Lung (tissue), 16 donors: Measurements from ENCODE around the gene PCYT2. TPM values are rescaled to one million over a fixed set of nuclear protein-coding genes. Genes with fewer than 3 reads are reported as not detected.
A peak's percentile ranks its signal among the peaks of the same experiment; 100 is the strongest.

Experiments used
- ATAC-seq: fragments of 200-7000 bp; cut with Tn5 transposase; one replicate; pipeline ENCODE4 v1.9.1; 2020; ENCODE audit warnings: moderate number of reproducible peaks; ENCODE audit not compliant: insufficient read depth, low FRiP score
- DNase-seq, 3 donors: peaks; one replicate each; pipeline ENCODE4 v3.0.0-alpha.2; 2013 to 2017
- H3K27ac ChIP-seq, 2 donors: one replicate each; pipeline ENCODE4 v1.5.1; 2013; ENCODE audit warnings: mild to moderate bottlenecking in 2 of 2, moderate library complexity in 2 of 2, control low read depth in 1 of 2, inconsistent platforms in 1 of 2, low read depth in 1 of 2, low read length in 1 of 2
- H3K27me3 ChIP-seq, 3 donors: one replicate each; pipeline ENCODE4 v1.5.1; 2013; ENCODE audit warnings: low read length in 2 of 3; ENCODE audit not compliant: control insufficient read depth in 3 of 3, insufficient read depth in 3 of 3
- H3K36me3 ChIP-seq, 4 donors: one replicate each; pipeline ENCODE4 v1.5.1; 2013; ENCODE audit warnings: low read length in 4 of 4, mild to moderate bottlenecking in 1 of 4, moderate library complexity in 1 of 4; ENCODE audit not compliant: control insufficient read depth in 4 of 4, insufficient read depth in 4 of 4
- H3K4me1 ChIP-seq, 5 donors: one replicate each; pipeline ENCODE4 v1.5.1; 2013; ENCODE audit warnings: low read length in 5 of 5, mild to moderate bottlenecking in 2 of 5, moderate library complexity in 1 of 5; ENCODE audit not compliant: control insufficient read depth in 5 of 5, insufficient read depth in 5 of 5
- H3K4me3 ChIP-seq: one replicate; pipeline ENCODE4 v1.5.1; 2013; ENCODE audit warnings: mild to moderate bottlenecking, control low read depth, moderate library complexity
- H3K9ac ChIP-seq, 2 donors: one replicate each; pipeline ENCODE4 v1.5.1; 2013; ENCODE audit warnings: low read length in 2 of 2, control low read depth in 1 of 2; ENCODE audit not compliant: insufficient read depth in 1 of 2
- H3K9me3 ChIP-seq, 4 donors: one replicate each; pipeline ENCODE4 v1.5.1; 2013; ENCODE audit warnings: low read length in 3 of 4, mild to moderate bottlenecking in 1 of 4, moderate library complexity in 1 of 4; ENCODE audit not compliant: control insufficient read depth in 4 of 4, insufficient read depth in 3 of 4
- WGBS, 2 donors: extraction: QIAGEN DNeasy Blood & Tissue Kit; methylation state at CpG; one replicate each; pipeline ENCODE4 v1.1.7; 2013; 5-methylcytosine and 5-hydroxymethylcytosine counted together
- long read RNA-seq, 5 donors: transcript quantifications; one replicate each; lab custom pipeline, GENCODE V29; 2026
- polyA plus RNA-seq, 2 donors: library from polyadenylated mRNA; stranded (reverse); fragments of 200-250 nt; gene quantifications; one replicate each; pipeline ENCODE4 v1.2.1, GENCODE V29; 2013
- total RNA-seq, 2 donors: library from RNA; depleted of rRNA in 1 of 2; stranded (reverse); fragments of >200 nt in 1 of 2; gene quantifications; one replicate each; pipeline ENCODE4 v1.2.1, GENCODE V29; 2014 to 2021
- TF ChIP-seq, protein P1 (sequence below): IDR thresholded peaks from 2 replicates; pipeline ENCODE4 v1.5.1; 2012; ENCODE audit warnings: mild to moderate bottlenecking; ENCODE audit errors: control extremely low read depth, extremely low read depth
- donor health status: control.
- donor health status: control.
- donor health status: Bipolar disorder and iron deficiency.
- donor health status: healthy.
- donor health status: DM: yes; HTN: yes; CAD: no.

The PCYT2 gene
- total RNA-seq (10 to 100 TPM; 23.0 to 81.3 TPM), polyA plus RNA-seq (10 to 100 TPM; 53.8 to 91.6 TPM)
- long read RNA-seq, donor 1, full-length matches to known transcripts = 10 of 10 reads
- long read RNA-seq, donor 1, partial matches to known transcripts = 0 of 10 reads
- long read RNA-seq, donor 1, other reads (novel, unspliced or antisense) = 0 of 10 reads
- long read RNA-seq, donor 2 = 0 reads
- long read RNA-seq, donor 3, full-length matches to known transcripts = 4 of 4 reads
- long read RNA-seq, donor 3, partial matches to known transcripts = 0 of 4 reads
- long read RNA-seq, donor 3, other reads (novel, unspliced or antisense) = 0 of 4 reads
- long read RNA-seq, donor 4, full-length matches to known transcripts = 3 of 3 reads
- long read RNA-seq, donor 4, partial matches to known transcripts = 0 of 3 reads
- long read RNA-seq, donor 4, other reads (novel, unspliced or antisense) = 0 of 3 reads
- long read RNA-seq, donor 5, full-length matches to known transcripts = 12 of 12 reads
- long read RNA-seq, donor 5, partial matches to known transcripts = 0 of 12 reads
- long read RNA-seq, donor 5, other reads (novel, unspliced or antisense) = 0 of 12 reads

DNA sequence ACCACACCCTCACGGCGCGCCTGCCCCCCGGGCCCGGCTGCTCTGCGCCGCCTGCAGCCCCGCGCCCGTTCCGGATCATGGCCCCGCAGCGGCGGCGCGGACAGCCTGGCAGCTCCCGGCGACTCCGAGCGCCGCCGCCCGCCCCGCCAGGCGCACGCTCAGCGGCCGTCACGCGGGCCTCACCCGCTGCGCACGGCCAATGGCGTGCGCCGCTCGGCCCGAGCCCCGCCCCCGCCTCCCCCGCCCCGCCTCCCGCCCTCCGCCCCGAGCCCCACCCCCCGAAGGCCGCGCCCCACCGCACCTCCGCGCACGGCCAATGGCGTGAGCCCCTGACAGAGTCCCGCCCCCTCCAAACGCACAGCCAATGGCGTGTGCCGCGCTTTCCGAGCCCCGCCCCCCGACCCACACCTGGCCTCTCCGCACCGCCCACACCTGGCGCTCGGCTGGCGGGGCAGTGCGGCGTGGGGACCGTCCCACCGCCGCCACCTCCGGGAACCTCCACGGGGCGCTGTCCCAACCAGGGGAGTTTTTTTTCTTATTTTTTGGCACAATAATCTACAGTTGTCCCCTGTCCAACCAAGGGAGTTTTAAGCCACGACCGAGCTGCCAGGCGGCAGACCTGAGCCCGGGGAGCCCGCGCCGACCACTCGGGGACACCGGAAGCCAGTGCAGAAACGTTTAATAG lies at the start of gene PCYT2:
Gene PCYT2, minus strand, starts transcription at position 123 of the 685 bp plus-strand sequence. Its CDS starts 44 bp downstream, at position 79.
- Histone ChIP-seq H3K4me1 (peaks cover 0 to 9% (median 5%) of the 10 kb centered on the region in 5 donors), H3K9ac (no peak within 1 kb of the TSS), H3K27ac (peak within 1 kb of the TSS; percentile 62 to 77), H3K36me3 (peaks cover 5 to 59% (median 13%) of the 10 kb centered on the region in 4 donors), H3K9me3 (no peaks in the 10 kb centered on the region), H3K4me3 (peak within 1 kb of the TSS; percentile 76), H3K27me3 (no peaks in the 10 kb centered on the region)
- DNase-seq (peak; percentile 89 to 93 (median 93)), ATAC-seq (peak; percentile 97)
- 3 to 7% methylated on average over 40 to 84 of the region's 84 CpGs for WGBS, 2 donors
- TF ChIP-seq, protein P1, sequence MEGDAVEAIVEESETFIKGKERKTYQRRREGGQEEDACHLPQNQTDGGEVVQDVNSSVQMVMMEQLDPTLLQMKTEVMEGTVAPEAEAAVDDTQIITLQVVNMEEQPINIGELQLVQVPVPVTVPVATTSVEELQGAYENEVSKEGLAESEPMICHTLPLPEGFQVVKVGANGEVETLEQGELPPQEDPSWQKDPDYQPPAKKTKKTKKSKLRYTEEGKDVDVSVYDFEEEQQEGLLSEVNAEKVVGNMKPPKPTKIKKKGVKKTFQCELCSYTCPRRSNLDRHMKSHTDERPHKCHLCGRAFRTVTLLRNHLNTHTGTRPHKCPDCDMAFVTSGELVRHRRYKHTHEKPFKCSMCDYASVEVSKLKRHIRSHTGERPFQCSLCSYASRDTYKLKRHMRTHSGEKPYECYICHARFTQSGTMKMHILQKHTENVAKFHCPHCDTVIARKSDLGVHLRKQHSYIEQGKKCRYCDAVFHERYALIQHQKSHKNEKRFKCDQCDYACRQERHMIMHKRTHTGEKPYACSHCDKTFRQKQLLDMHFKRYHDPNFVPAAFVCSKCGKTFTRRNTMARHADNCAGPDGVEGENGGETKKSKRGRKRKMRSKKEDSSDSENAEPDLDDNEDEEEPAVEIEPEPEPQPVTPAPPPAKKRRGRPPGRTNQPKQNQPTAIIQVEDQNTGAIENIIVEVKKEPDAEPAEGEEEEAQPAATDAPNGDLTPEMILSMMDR = no peak

GRCh38 chr17:81960130-81960958 lies 49.1 kb upstream of the PCYT2 start:
- peaks cover 0 to 11% (median 4%) of the 10 kb centered on the region in 5 donors for H3K4me1 ChIP-seq
- 2 to 3% methylated on average over 90 to 98 of the region's 98 CpGs for WGBS, 2 donors
- H3K27ac ChIP-seq = no peak overlapping the region
- H3K36me3 ChIP-seq = no peaks in the 10 kb centered on the region
- ATAC-seq = no peak
- H3K9me3 ChIP-seq = no peaks in the 10 kb centered on the region
- DNase-seq = peak in 1 of 3 donors; percentile 12
- TF ChIP-seq, protein P1 = no peak
- peaks cover 0 to 26% (median 7%) of the 10 kb centered on the region in 3 donors for H3K27me3 ChIP-seq
- H3K4me3 ChIP-seq = peak overlapping the region; percentile 9
- H3K9ac ChIP-seq = no peak overlapping the region

DNA sequence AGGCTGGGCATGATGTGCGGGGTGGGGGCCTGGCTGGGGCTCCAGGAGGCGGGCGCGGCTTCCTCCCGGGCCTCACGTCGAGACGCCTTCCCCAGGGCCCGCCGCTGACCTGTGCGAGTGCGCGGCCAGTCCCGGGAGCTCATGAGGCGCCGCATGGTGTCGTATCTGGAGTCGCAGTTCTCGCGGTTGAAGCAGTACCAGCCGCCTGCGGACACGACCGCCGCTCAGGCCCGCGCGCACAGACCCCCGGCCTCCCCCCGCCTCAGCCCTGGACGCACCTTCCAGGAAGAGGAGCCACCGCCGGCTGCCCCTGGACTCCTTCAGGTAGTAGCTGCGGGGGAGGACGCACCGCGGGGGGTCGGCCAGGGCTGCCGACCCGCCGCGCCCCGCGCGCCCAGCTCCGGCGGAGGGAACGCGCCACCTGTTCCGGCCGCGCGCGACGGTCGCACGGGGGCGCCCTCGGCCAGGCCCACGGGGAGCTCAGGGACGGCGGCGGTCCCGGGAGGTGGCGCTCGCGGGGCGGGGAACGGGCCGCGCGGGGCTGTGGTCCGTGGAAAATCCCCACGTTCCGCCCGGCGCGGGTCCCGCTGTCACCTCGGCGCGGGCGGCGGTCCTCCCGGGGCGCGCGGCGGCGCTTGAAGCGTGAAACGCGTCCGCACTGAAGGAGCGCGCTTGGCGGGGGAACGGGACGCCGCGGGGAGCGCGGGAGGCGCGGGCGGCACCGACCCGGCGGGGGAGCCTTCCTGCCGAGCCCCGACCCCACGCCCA lies 48.3 kb upstream of the PCYT2 start:
- 2 to 3% methylated on average over 77 to 112 of the region's 112 CpGs for WGBS, 2 donors
- Histone ChIP-seq H3K9me3 (no peaks in the 10 kb centered on the region), H3K4me1 (peaks cover 0 to 11% (median 4%) of the 10 kb centered on the region in 5 donors), H3K4me3 (peak overlapping the region; percentile 9), H3K27ac (no peak overlapping the region), H3K9ac (no peak overlapping the region), H3K27me3 (peaks cover 0 to 26% (median 7%) of the 10 kb centered on the region in 3 donors), H3K36me3 (no peaks in the 10 kb centered on the region)
- TF ChIP-seq, protein P1 = peak; percentile 98
- DNase-seq = peak; percentile 54 to 65 (median 60)
- ATAC-seq = peak; percentile 94
